ENCODE measurements around the gene OPN1SW.

The OPN1SW gene

GRCh38 chr7:128755819-128756476 lies 19.6 kb downstream of the OPN1SW start:
- no peak for DNase-seq

- DNase-seq = no peak
Observed at GRCh38 chr7:128755075-128755818, 20.3 kb downstream of the OPN1SW start.

- no peak for DNase-seq
Observed at GRCh38 chr7:128752251-128752650, 23.3 kb downstream of the OPN1SW start.

- no peak for DNase-seq
Observed at GRCh38 chr7:128747327-128748079, 28.1 kb downstream of the OPN1SW start.

GRCh38 chr7:128745706-128746105 lies 29.9 kb downstream of the OPN1SW start:
- no peak for DNase-seq

GRCh38 chr7:128744366-128744905 lies 31.2 kb downstream of the OPN1SW start:
- no peak for DNase-seq

- DNase-seq = no peak
Observed at GRCh38 chr7:128743112-128743772, 32.4 kb downstream of the OPN1SW start.

- no peak for DNase-seq
Observed at GRCh38 chr7:128742206-128742605, 33.4 kb downstream of the OPN1SW start.

GRCh38 chr7:128741491-128741890 lies 34.1 kb downstream of the OPN1SW start:
- DNase-seq = no peak

GRCh38 chr7:128740996-128741395 lies 34.6 kb downstream of the OPN1SW start:
- no peak for DNase-seq

- DNase-seq = no peak
Observed at GRCh38 chr7:128739990-128740682, 35.5 kb downstream of the OPN1SW start.

GRCh38 chr7:128739048-128739962 lies 36.3 kb downstream of the OPN1SW start, which contains the start of gene CALU:
Gene CALU, plus strand, starts transcription at chr7:128739359. Its CDS starts 9,225 bp downstream, at chr7:128748584.
- peak; percentile 83 for DNase-seq

- DNase-seq = no peak
Observed at GRCh38 chr7:128738570-128739047, 37.0 kb downstream of the OPN1SW start.

GRCh38 chr7:128737867-128738385 lies 37.7 kb downstream of the OPN1SW start:
- DNase-seq = no peak

GRCh38 chr7:128737441-128737840 lies 38.2 kb downstream of the OPN1SW start:
- DNase-seq = no peak

GRCh38 chr7:128735436-128735835 lies 40.2 kb downstream of the OPN1SW start:
- DNase-seq = no peak

- DNase-seq = no peak
Observed at GRCh38 chr7:128734890-128735289, 40.7 kb downstream of the OPN1SW start.

GRCh38 chr7:128733278-128733645 lies 42.3 kb downstream of the OPN1SW start:
- no peak for DNase-seq

GRCh38 chr7:128732521-128733277 lies 42.9 kb downstream of the OPN1SW start:
- no peak for DNase-seq

GRCh38 chr7:128731184-128731583 lies 44.4 kb downstream of the OPN1SW start:
- no peak for DNase-seq

Measured in NCI-H510A (cell line).